AG09309 (cell line): Measurements from ENCODE around the gene TAMALIN.

Experiments used
- DNase-seq: peaks from one replicate; pipeline ENCODE4 v3.0.0-alpha.2; 2010; ENCODE audit warnings: low read depth
- H3K4me3 ChIP-seq: 2 replicates; pipeline ENCODE4 v1.5.1; 2011; ENCODE audit warnings: mild to moderate bottlenecking, low read depth, low read length, moderate library complexity; ENCODE audit not compliant: control insufficient read depth
- CTCF ChIP-seq: IDR thresholded peaks from 2 replicates; pipeline ENCODE4 v1.5.1; 2011; ENCODE audit warnings: mild to moderate bottlenecking, low read depth, low read length, inconsistent platforms; ENCODE audit not compliant: insufficient read depth, control insufficient read depth; ENCODE audit errors: missing control alignments

The TAMALIN gene

GRCh38 chr12:52005218-52005902 lies 1.4 kb upstream of the TAMALIN start:
- no peak overlapping the region for H3K4me3 ChIP-seq
- TF ChIP-seq CTCF = no peak
- DNase-seq = no peak

- DNase-seq = no peak
- peak overlapping the region; percentile 9 for H3K4me3 ChIP-seq
- no peak for TF ChIP-seq CTCF
Observed at GRCh38 chr12:52005903-52006703, 643 bp upstream of the TAMALIN start.

GRCh38 chr12:52007158-52007921 lies 594 bp downstream of the TAMALIN start:
- peak overlapping the region; percentile 54 for H3K4me3 ChIP-seq
- no peak for TF ChIP-seq CTCF
- no peak for DNase-seq

GRCh38 chr12:52007982-52008510 lies 1.3 kb downstream of the TAMALIN start:
- no peak for TF ChIP-seq CTCF
- peak overlapping the region; percentile 54 for H3K4me3 ChIP-seq
- no peak for DNase-seq

GRCh38 chr12:52009081-52009751 lies 2.5 kb downstream of the TAMALIN start:
- H3K4me3 ChIP-seq = no peak overlapping the region
- no peak for DNase-seq
- no peak for TF ChIP-seq CTCF

GRCh38 chr12:52010152-52010622 lies 3.4 kb downstream of the TAMALIN start:
- no peak for TF ChIP-seq CTCF
- H3K4me3 ChIP-seq = no peak overlapping the region

More at GRCh38 chr12:52010152-52010622, 3.4 kb downstream of the TAMALIN start:
- no peak for DNase-seq
